Sigmoid colon (tissue), 4 donors: ENCODE results near the gene ARHGAP15.

Experiments
- CTCF ChIP-seq, 4 experiments: fragments of 450-650 bp in 3 of 4; fragments of 200-600 bp in 1 of 4; IDR thresholded peaks; one replicate each; pipeline ENCODE4 v1.5.1; 2016 to 2019; ENCODE audit warnings: antibody characterized with exemption in 4 of 4, mild to moderate bottlenecking in 3 of 4, moderate library complexity in 2 of 4
- EP300 ChIP-seq, 4 donors: sonication (generic); formaldehyde crosslinking; IDR thresholded peaks; one replicate each; pipeline ENCODE4 v1.6.1; 2017; ENCODE audit warnings: antibody characterized with exemption in 4 of 4
- POLR2A ChIP-seq, 2 donors: fragments of 450-650 bp; IDR thresholded peaks; one replicate each; pipeline ENCODE4 v1.6.1; 2016; ENCODE audit warnings: antibody characterized with exemption in 2 of 2, mild to moderate bottlenecking in 2 of 2, moderate library complexity in 2 of 2
- POLR2AphosphoS5 ChIP-seq, 4 donors: sonication (generic); formaldehyde crosslinking; IDR thresholded peaks; one replicate each; pipeline ENCODE4 v1.6.1; 2017; ENCODE audit warnings: antibody characterized with exemption in 4 of 4

- TF ChIP-seq CTCF (IDR thresholded peaks at IDR 0.05) (no peak), POLR2AphosphoS5 (IDR thresholded peaks at IDR 0.05) (no peak), POLR2A (IDR thresholded peaks at IDR 0.05) (no peak), EP300 (IDR thresholded peaks at IDR 0.05) (no peak)
Observed at GRCh38 chr2:143345887-143346787, 216.9 kb downstream of the ARHGAP15 start.
